Stimulated activated naive CD4-positive, alpha-beta T cell treated with Interleukin-2 at 50 U/mL for 16 hours (primary cell): Measurements from ENCODE around the gene FAM118B.

Experiments used
- DNase-seq: peaks from one replicate; lab custom pipeline; 2025; lab: John Stamatoyannopoulos, UW

FAM118B gene

GRCh38 chr11:126211236-126212088, at the start of gene FAM118B, which contains the start of gene RPUSD4:
Gene FAM118B, plus strand, starts transcription at chr11:126211782. Its CDS starts 23,220 bp downstream, at chr11:126235002.
Gene RPUSD4, minus strand, starts transcription at chr11:126211650. Its CDS starts 12 bp downstream, at chr11:126211638.
- peak; percentile 97 for DNase-seq

GRCh38 chr11:126162306-126163030, 49.1 kb upstream of the FAM118B start:
- no peak for DNase-seq

- DNase-seq, result no peak
Measured at GRCh38 chr11:126163074-126163700, 48.4 kb upstream of the FAM118B start.

GRCh38 chr11:126163779-126164178, 47.8 kb upstream of the FAM118B start:
- no peak for DNase-seq

- DNase-seq, result no peak
Measured at GRCh38 chr11:126164781-126165180, 46.8 kb upstream of the FAM118B start.

- DNase-seq, result no peak
Measured at GRCh38 chr11:126165311-126165720, 46.3 kb upstream of the FAM118B start.

- DNase-seq, result no peak
Measured at GRCh38 chr11:126165757-126166156, 45.8 kb upstream of the FAM118B start.

- no peak for DNase-seq
Measured at GRCh38 chr11:126166413-126166812, 45.2 kb upstream of the FAM118B start.

GRCh38 chr11:126167488-126167887, 44.1 kb upstream of the FAM118B start:
- DNase-seq, result no peak

GRCh38 chr11:126169291-126169690, 42.3 kb upstream of the FAM118B start:
- DNase-seq, result no peak

GRCh38 chr11:126172596-126173038, 39.0 kb upstream of the FAM118B start:
- no peak for DNase-seq

GRCh38 chr11:126173257-126173656, 38.3 kb upstream of the FAM118B start:
- no peak for DNase-seq

GRCh38 chr11:126174816-126175215, 36.8 kb upstream of the FAM118B start:
- no peak for DNase-seq

- no peak for DNase-seq
Measured at GRCh38 chr11:126175393-126175792, 36.2 kb upstream of the FAM118B start.

- no peak for DNase-seq
Measured at GRCh38 chr11:126176853-126177470, 34.6 kb upstream of the FAM118B start.

- no peak for DNase-seq
Measured at GRCh38 chr11:126181939-126182730, 29.4 kb upstream of the FAM118B start.

- DNase-seq, result no peak
Measured at GRCh38 chr11:126182787-126183445, 28.7 kb upstream of the FAM118B start.

- no peak for DNase-seq
Measured at GRCh38 chr11:126185259-126186024, 26.1 kb upstream of the FAM118B start.

GRCh38 chr11:126186025-126186698, 25.4 kb upstream of the FAM118B start:
- DNase-seq, result no peak
